GM18858 (cell line): ENCODE results near the gene ADRA2C.
"Not testable (repeated sequence)": the region's sequence is repeated elsewhere in the genome, so short reads cannot be mapped to it uniquely, and the experiment has no call there.

Source experiments
- ATAC-seq: cut with Tn5 transposase; IDR thresholded peaks from one replicate; pipeline ENCODE4 v1.9.1; 2021; ENCODE audit not compliant: unreplicated experiment

The ADRA2C gene

GRCh38 chr4:3810796-3811485 lies 44.8 kb downstream of the ADRA2C start:
- no peak for ATAC-seq

- ATAC-seq: no peak
Measured at GRCh38 chr4:3811621-3812020, 45.4 kb downstream of the ADRA2C start.

GRCh38 chr4:3812211-3812934 lies 46.2 kb downstream of the ADRA2C start:
- ATAC-seq: no peak

- ATAC-seq: no peak
Measured at GRCh38 chr4:3813151-3814052, 47.2 kb downstream of the ADRA2C start.

- ATAC-seq: no peak
Measured at GRCh38 chr4:3814053-3814570, 47.9 kb downstream of the ADRA2C start.

GRCh38 chr4:3814838-3815237 lies 48.7 kb downstream of the ADRA2C start:
- ATAC-seq: not testable (repeated sequence)

- ATAC-seq: no peak
Measured at GRCh38 chr4:3816256-3816825, 50.2 kb downstream of the ADRA2C start.

GRCh38 chr4:3816983-3817960 lies 51.1 kb downstream of the ADRA2C start:
- ATAC-seq: no peak
